NCI-H82 (cell line): ENCODE data around the gene RPS24.
"Not testable (repeated sequence)": the region's sequence is repeated elsewhere in the genome, so short reads cannot be mapped to it uniquely, and the experiment has no call there.

Experiments used
- DNase-seq: peaks from one replicate; lab custom pipeline; 2025; lab: John Stamatoyannopoulos, UW

RPS24 gene

DNA sequence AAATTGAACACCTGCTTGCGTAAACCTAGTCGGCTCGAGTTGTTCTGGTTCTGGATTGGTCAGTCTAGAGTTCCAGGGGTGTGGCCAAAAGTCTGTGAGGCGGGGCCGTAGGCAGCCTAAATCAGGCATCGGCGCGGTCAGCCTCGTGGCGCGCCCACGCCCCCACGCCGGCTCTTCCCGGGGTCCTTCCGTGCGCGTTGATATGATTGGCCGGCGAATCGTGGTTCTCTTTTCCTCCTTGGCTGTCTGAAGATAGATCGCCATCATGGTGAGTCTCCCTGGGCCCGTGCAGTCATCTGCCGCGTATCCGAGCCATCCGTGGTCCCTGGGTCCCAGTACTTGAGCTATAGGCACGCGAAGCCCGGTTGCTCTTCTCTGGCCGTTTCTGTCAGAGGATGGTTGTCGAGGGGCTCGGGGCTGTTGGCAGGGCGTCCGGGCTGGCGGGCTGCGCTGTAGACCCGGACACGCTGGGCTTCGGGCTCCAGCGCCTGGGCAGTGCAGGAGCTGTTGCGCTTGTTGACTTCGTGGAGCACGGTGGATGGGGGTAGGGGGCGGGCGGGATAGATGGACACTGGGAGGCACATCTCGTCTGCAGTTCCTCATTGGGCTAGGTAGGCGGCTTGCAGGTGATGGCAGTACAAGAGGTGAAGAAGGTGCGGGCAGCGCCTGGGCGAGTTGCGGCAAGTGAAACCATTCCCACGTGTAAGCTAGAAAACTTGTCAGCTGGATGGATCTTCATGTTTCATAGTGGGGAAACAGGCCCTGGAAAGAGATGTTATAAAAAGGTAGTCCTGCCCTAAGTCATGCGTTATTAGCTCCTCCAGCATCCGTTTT lies at the start of gene RPS24:
RPS24 (plus strand) TSS at position 227 of the 834 bp plus-strand sequence; CDS start at position 266, 39 bp downstream.
- DNase-seq = peak; percentile 97

DNA sequence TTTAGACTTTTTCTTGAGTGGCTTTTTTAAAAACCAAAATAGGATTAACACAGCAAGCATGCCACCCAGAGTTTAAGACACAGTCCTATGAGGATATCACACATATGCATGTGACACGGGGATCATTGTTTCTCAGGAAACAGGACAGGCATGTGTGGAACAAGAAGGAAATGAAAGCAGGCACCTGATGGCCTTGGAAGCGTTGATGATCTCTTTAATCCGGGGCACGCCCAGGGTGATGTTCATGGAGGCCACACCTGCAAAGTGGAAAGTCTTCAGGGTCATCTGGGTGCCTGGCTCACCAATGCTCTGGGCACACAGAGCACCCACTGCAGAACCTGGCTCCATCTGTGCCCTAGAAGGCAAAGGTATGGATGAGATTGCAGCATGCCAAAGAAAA lies 48.7 kb upstream of the RPS24 start:
- DNase-seq = no peak

DNA sequence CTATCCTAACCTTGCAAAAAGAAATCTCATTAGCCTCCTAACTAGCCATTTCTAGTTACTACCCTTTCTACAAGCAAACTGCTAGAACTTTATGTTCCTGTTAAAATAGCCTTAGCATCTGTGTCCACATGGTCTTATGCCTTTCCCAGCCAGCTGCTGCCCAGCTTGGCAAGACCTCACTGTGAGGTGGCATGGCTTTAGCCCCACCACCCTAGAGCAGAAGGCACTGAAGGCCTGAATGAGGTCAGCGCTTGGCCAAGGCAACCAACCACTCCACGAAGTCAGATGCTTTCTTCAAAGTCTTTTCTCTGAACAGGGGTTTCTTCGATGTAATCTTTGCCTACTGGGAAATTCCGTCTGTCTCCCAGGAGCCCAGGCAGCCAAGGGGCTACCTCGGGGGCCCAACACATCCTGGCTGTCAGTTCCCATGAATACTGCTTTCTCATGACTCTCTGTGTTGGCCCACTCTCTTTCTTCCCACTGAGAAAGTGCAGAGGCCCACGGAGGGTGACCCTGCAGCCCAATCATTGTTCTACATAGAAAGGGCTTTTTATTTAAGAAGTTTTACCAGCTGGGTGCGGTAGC lies 45.9 kb upstream of the RPS24 start:
- DNase-seq = no peak

DNA sequence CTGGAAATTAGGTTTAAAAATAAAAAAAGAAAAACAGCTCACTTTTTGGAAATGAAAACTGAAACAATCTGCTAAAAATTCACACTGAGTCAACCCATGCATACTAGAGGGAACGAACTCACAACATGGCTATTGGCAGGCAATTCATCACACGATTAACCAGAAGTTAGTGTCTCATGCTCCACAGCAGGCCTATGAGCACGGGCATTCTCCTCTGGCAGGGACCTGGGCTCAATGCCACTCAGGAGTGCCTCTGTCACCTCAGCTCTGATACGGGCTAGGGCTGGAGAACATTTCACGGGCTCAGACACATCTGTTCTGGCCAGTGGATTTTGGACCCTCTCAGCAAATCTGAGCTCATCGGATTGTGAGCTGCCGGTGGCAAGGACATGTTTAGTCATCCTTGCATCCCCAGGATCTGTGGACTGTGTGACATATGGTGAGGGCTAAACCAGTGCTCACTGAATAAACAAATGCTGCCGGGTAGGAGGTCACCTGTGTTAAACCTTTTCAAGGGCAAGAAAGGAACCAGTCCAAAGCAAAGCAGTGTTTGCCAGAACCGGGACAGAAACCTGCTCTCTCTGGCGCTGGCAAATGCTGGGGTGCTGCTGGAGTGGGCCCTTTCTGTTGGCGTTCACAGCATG lies 44.5 kb upstream of the RPS24 start:
- peak; percentile 92 for DNase-seq

DNA sequence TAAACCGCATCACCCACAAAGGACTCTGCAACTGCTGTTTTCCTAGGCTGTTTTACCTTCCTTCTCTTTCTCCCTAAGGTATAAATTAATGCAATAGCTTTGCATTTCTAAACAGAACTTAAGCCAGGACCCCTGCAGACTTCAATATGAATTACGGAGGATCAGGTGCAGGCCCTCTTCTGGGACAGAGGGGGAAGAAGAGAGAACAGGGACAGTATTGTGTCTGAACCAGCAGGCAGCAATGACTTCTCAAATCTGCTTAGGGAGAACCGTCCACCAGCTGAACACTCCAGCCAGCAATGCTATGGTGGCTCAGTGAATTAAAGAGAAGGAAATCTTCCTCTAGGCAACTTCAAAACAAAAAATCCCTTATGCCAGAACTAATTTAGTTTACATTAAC lies 40.0 kb upstream of the RPS24 start:
- DNase-seq = no peak

DNA sequence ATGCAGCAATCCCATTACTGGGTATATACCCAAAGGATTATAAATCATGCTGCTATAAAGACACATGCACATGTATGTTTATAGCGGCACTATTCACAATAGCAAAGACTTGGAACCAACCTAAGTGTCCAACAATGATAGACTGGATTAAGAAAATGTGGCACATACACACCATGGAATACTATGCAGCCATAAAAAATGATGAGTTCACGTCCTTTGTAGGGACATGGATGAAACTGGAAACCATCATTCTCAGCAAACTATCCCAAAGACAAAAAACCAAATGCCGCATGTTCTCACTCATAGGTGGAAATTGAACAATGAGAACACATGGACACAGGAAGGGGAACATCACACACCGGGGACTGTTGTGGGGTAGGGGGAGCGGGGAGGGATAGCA lies 34.9 kb upstream of the RPS24 start:
- not testable (repeated sequence) for DNase-seq

DNA sequence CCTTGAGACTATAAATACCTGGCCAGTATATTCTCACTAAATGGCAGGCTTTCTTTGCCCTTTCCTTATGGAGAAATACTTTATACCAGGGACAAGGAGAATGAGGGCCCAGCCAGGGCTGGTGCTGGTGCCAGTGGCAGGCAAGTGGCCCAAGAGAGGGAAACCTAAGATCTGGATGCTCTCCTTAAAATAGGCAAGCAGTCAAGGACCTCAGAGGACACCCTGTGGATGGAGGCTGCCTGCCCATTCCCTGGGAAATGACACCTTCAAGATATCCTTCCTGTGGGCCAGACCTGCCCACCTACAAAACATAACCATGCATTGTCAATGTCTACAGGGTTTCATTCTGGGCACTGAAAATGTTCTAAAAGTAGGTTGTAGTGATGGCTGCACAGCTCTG lies 33.5 kb upstream of the RPS24 start:
- no peak for DNase-seq

DNA sequence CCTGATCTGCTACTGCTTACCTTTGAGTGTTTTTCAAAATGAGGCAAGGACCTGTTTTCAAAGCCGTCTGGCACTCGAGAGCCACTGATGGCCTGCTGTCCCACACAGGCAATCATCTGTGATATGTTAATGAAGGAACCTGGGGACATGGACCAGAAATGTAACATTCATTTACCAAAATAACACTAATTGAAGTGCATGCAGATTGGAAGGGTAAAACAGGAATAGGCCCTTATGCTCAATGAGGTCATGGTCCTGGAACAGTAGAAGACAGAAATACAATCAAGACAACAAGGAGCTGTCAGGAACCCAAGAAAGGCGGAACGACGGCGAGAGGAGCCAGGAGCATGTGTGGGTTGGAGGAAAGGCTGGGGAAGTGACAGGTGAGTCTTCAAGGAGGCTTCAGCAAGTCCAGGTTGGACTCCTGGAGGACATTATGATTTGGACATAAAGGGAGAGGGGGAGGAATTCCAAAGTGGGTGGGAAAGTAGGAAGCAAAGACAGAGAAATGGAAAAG lies 32.6 kb upstream of the RPS24 start:
- DNase-seq = no peak

DNA sequence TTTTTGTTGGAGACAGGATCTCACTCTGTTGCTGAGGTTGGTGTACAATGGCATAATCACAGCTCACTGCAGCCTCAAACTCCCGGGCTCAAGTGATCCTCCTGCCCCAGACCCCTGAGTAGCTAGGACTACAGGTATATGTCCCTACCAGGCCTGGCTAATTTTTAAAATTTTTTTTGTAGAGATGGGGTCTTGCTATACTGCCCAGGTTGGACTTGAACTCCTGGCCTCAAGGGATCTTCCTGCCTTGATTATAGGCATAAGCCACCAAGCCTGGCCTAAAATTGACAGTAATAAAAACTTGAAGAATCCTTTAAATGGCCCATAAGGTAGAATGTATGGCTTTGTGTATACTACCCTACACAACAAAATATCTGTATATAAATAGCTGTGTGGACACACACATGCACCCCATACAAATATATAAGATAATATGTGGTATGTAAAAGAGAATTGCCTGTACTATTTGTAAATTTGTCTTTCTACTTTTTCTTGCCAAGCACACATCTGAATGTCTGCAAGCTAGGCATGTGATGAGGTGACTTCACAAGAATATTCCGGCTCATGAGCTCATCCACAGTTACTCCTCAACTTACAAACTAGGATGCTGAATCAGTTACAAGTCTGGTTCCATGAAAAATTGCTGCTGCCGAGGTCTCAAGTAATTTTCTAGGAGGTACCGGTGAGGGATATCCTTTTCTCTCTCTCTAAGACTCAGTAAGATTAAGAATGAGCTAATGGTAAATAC lies 30.9 kb upstream of the RPS24 start:
- no peak for DNase-seq

DNA sequence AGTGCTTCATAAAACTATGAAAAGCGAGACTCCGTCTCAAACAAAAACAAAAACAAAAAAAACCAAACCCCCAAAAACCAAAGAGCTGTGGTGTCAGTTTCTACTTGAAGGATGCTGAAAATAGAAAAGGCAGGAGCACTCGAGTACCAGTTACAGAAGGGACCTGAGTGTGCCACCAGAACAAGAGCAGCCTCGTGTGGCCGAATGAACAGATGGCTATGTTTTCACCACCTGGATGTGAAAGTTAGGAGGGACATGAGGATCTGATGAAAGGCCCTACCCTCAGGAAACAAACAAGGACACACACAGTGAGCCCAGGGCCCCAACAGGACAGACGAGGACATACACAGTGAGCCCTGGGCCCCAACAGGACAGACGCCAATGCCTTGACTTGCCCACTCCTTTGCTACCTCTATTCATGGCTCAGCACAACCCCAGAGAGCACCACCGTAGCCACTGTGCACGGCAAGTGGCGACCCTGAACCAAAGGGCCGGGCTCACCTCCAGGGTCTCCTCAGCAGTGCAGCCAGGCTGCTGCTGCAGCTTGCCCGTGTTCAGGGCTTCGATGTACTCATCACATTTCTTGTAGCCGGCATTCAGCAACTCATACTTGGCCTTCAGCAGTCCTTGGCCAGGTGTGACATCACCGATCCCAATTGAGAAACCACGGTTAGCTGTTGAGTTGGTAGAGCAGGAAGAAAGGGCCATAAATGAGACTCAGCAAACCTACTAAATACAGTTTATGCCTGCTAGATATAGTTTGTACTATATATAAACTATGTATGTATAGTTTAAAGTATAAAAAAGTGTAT lies 29.2 kb upstream of the RPS24 start:
- DNase-seq = peak; percentile 7

DNA sequence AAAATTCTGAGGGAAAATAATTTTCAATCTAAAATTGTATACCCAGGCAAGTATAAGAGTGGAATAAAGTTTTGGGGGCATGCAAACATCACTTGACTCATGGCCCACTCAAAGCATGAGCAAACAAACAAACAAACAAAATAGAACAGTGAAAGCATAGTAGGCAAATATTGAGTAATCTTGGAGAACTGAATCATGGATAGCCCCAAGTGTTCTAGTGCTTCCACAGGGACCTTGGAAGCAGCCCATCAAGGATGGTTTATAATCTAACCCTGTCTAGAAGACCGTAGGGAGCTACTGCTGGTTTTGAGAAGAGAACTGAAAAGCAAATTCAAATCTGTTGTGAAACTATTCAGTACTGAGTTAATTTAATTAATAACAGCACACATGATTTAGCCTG lies 26.5 kb upstream of the RPS24 start:
- DNase-seq = no peak

DNA sequence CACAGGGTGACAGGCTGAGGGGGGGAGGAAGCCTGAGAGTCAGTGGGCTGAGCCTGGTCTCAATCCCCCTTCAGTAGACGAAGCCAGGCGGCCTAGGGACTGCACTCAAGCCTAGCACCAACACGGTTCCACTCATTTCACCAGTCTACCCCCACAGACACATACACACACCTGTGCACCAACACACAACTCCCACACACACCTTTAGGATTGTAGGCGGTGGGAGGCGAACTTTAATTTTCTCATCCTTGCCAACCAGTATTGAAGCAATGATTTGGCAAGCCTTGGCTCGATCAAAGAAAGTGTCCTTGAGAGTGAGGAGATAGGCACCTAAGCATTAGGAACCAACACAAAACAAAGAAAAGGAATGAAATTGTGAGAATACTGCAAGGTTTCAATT lies 24.0 kb upstream of the RPS24 start:
- DNase-seq = no peak

DNA sequence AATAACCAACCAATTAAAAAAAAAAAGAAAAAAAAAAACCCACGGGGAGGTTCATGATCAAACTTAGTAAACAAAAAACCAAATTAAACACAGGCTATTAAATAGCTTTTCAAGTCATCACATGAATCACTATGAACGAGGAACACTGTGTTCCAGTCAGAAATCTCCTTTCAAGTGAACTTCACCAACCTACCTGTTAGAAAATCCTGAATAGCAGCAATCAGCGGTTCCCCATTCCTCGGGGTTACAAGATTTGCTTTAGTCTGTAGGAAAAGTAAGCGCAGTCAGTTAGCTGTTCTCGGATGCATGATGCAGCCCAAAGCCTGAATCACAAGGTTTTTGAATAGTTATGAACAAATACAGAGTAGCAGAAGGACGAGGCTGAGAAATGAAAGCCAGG lies 23.4 kb upstream of the RPS24 start:
- DNase-seq = no peak

DNA sequence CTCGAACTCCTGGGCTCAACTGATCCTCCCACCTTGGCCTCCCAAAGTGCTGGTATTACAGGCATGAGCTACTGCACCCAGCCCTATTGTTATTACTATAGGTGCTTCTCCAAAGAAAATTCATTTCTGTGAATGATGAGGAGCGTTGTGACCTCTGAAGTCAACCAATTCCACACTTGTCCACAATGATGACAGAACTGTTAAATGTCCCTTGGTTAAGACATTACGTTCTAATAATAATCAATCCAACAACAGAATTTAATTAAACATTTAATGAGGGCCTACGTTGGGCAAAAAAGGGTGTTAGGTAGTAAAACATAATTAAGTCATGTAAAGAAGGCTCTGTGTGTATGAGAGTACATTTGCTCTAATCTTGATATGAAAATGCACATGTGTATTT lies 22.6 kb upstream of the RPS24 start:
- DNase-seq = no peak

DNA sequence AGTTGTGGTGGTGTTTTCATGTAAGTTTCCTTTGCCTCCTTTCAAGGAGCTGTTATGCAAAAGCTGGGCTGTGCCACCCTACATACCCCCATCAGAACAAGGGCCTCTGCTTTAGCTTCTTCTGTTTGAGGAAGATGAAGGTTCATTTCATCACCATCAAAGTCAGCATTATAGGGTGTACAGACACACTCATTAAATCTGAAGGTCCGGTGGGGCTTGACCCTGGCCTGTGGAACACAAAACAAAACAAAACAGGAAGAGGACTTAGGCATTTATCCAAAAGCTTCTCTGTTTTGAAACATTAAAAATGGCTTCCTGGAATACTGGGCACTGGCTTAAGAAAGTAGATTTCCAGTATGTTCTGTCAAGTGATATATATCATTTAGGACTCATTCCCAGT lies 20.1 kb upstream of the RPS24 start:
- DNase-seq = no peak

DNA sequence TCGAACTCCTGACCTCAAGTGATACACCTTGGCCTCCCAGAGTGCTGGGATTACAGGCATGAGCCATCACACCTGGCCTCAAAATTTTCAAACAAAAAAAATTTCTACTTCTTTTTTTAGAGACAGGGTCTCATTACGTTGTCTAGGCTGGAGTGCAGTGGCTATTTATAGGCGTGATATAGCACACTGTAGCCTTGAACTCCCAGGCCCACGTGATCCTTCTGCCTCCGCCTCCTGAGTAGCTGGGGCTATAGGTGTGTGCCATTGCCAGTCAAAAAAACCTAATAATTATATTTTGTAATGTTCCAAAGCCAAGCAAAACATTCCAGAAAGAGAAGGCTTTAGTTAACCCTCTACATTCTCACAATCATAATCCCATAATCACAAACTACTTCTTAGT lies 18.1 kb upstream of the RPS24 start:
- no peak for DNase-seq

DNA sequence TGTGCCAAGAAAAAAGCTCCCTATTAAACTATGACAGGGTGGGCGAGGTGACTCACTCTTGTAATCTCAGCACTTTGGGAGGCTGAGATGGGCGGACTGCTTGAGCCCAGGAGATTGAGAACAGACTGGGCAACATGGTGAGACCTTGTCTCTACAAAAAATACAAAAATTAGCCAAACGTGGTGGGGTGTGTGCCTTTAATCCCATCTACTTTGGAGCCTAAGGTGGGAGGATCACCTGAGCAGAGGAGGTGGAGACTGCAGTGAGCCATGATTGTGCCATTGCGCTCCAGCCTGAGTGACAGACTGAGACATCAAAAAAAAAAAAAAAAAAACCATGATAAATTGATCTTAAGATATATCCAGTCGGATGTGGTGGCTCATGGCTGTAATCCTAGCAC lies 15.8 kb upstream of the RPS24 start:
- no peak for DNase-seq

DNA sequence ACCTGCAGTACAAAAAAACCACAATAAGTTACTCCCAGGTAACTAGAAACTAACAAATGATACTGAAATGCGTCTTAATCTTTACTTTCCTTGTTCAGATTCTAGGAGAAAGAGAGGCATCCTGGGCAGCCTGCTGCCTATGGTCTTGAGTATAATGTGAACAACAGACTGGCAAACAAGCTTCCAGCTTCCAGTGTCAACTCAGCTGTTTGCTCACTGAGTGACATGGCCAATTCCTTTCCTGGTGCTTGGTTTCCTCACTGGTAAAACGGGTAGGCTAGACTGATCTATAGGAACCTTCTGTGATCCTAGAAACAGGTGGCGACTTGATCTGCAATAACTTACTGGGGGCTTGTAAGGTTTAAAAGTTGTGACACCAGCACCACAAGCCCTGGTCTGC lies 14.4 kb upstream of the RPS24 start:
- no peak for DNase-seq

DNA sequence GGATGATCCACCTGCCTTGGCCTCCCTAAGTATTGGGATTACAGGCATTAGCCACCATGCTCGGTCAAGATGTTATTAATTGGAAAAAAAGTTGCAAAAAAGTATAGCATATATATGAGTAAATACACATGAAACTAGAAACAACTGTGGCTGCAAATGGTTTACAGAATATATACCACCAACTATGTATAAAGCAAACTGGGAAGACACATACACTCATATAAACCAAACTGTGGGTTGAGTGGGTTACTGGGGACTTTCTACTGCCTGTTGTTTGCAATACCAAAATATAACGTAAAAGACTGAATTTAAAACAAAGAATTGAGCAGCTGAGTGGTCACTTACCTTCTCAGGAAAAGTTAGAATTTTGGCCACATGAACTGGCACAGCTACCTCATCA lies 12.5 kb upstream of the RPS24 start:
- no peak for DNase-seq

DNA sequence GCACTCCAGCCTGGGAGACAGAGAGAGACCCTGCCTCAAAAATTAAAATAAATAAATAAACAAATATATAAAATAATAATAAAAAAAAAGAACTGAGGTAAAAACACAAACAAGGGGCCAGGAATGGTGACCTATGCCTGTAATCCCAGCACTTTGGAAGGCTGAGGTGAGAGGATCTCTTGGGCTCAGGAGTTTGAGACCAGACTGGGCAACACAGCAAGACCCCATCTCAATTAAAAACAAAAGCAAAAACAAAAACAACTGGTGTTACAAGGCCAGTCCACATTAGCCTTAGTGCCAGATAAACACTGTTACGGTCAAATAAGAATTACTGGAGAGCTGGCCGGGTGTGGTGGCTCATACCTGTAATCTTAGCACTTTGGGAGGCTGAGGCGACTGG lies 9.9 kb upstream of the RPS24 start:
- no peak for DNase-seq

DNA sequence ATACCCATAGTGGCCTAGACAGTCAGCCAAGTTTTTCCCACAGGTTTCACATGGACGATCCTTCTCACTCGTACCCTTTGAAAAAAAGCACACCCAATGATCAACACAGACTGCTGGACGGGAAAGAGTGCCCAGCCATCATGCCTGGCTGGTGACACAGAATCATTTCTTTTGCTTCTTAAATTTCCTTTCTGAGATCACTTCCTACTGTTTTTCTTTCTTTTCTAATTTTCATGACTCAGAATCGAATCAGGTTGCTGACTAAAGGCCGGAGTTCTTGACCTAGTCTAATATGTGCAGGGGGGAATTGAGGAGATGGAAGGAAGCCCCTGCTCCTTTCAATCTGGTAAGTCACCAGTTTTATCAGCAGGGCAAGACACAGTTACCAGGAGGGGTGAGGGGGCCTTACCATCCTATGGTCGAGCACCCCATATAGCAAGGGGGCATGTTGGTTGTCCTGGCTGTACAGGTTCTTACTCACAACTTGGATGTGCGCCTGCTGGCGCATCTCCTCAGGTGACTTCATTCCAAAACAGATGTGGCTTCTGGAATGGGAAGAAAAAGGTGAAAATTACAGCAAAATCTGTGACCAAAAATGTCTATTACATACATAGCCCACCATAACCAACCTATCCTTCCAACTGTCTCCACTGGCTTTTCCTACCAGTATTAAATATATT lies 7.8 kb upstream of the RPS24 start:
- no peak for DNase-seq
